ENCODE data around the gene CCDC77. TPM values are rescaled to one million over a fixed set of nuclear protein-coding genes. Genes with fewer than 3 reads are reported as not detected.
"Not testable (repeated sequence)": the region's sequence is repeated elsewhere in the genome, so short reads cannot be mapped to it uniquely, and the experiment has no call there.

CCDC77 gene
- total RNA-seq, 2 experiments from 2014 or later, result 5.3 to 7.8 TPM

DNA sequence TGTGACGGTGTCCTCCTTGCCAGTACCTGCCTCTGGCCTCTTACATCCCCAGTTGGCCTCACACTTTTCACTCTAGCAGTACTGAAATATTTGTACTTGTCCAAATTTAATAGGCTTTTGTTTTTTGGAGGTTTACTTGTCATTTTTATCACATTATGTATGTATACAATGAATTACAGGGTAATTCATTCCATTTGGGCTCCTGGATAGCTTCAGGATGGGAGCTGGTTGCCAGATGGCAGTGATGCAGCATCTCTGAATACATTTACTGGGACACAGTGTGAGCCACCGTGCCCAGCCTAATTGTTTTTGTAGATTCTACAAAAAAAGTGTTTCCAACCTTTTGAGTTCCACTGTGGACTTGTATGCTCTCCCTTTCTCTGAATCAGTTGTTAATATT is 13.4 kb downstream of the CCDC77 start:
- no peak overlapping the region for H3K27ac ChIP-seq (ENCODE audit: low read depth in 1 of 2, low read length in 2 of 2)
- no peaks in the 10 kb centered on the region for H3K27me3 Mint-ChIP-seq
- H3K27me3 ChIP-seq (ENCODE audit: control insufficient read depth in 1 of 2, insufficient read depth in 2 of 2, low read length in 2 of 2), result no peaks in the 10 kb centered on the region
- H3K36me3 Mint-ChIP-seq (ENCODE audit: low read depth), result peaks cover 65% of the 10 kb centered on the region
- no peak for TF ChIP-seq CTCF (IDR thresholded peaks at IDR 0.05)
- DNase-seq (no peak), ATAC-seq (ENCODE audit: poor library complexity) (no peak)
- ChIA-PET CTCF (no interaction called here), POLR2A (no interaction called here)
- intact Hi-C loops (cut with DNase I, micrococcal nuclease), result no loop called here
- H3K4me3 ChIP-seq (ENCODE audit: low read length), result no peak overlapping the region
- no peak overlapping the region for H3K4me3 Mint-ChIP-seq
- H3K36me3 ChIP-seq (ENCODE audit: insufficient read depth, low read length), result peaks cover 34% of the 10 kb centered on the region
- H3K4me1 ChIP-seq (ENCODE audit: insufficient read depth, low read length), result no peaks in the 10 kb centered on the region
- H3K9me3 Mint-ChIP-seq, result no peaks in the 10 kb centered on the region
- no peak overlapping the region for H3K27ac Mint-ChIP-seq
- no peaks in the 10 kb centered on the region for H3K4me1 Mint-ChIP-seq (ENCODE audit: low read depth)
- H3K9me3 ChIP-seq (ENCODE audit: control insufficient read depth in 1 of 2, insufficient read depth in 1 of 2, low read length in 2 of 2), result no peaks in the 10 kb centered on the region

DNA sequence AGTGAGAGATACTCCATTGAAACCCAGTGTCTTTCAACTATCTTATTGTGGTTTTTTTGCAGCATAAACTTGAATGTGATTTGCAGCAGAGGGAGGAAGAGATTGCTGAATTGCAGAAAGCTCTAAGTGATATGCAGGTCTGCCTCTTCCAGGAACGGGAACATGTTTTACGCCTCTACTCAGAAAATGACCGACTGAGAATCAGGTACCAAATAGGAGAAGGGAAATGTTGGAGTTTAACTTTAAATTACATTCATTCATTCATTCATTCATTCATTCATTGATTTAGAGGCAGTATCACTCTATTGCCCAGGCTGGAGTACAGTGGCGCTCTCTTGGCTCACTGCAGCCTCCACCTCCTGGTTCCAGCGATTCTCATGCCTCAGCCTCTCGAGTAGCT is 17.0 kb downstream of the CCDC77 start:
- CTCF ChIA-PET, result no interaction called here
- TF ChIP-seq CTCF (IDR thresholded peaks at IDR 0.05), result no peak

DNA sequence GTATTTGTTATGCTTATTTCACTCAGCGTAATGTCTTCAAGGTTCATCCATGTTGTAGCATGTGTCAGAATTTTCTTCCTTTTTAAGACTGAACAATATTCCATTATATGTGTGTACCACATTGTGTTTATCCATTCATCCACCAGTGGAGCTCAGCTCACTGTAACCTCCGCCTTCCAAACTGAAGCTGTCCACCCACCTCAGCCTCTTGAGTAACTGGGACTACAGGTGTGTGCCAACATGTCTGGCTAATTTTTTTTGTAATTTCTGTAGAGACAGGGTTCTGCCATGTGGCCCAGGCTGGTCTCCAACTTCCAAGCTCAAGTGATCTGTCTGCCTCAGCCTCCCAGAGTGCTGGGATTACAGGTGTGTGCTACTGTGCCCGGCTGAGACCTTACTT is 21.1 kb downstream of the CCDC77 start:
- Mint-ChIP-seq H3K4me1 (ENCODE audit: low read depth) (no peaks in the 10 kb centered on the region), H3K27ac (no peak overlapping the region), H3K27me3 (no peaks in the 10 kb centered on the region), H3K36me3 (ENCODE audit: low read depth) (peaks cover 43% of the 10 kb centered on the region), H3K4me3 (no peak overlapping the region), H3K9me3 (no peaks in the 10 kb centered on the region)
- H3K4me3 ChIP-seq (ENCODE audit: low read length), result no peak overlapping the region
- POLR2A ChIA-PET, result no interaction called here
- no peak overlapping the region for H3K27ac ChIP-seq (ENCODE audit: low read depth in 1 of 2, low read length in 2 of 2)
- no peak for TF ChIP-seq CTCF (IDR thresholded peaks at IDR 0.05)
- H3K9me3 ChIP-seq (ENCODE audit: control insufficient read depth in 1 of 2, insufficient read depth in 1 of 2, low read length in 2 of 2), result no peaks in the 10 kb centered on the region
- H3K4me1 ChIP-seq (ENCODE audit: insufficient read depth, low read length), result no peaks in the 10 kb centered on the region
- ATAC-seq (ENCODE audit: poor library complexity), result no peak
- no peaks in the 10 kb centered on the region for H3K27me3 ChIP-seq (ENCODE audit: control insufficient read depth in 1 of 2, insufficient read depth in 2 of 2, low read length in 2 of 2)
- peaks cover 17% of the 10 kb centered on the region for H3K36me3 ChIP-seq (ENCODE audit: insufficient read depth, low read length)
- no peak for DNase-seq
- CTCF ChIA-PET, result no interaction called here
- intact Hi-C loops (cut with DNase I, micrococcal nuclease), result no loop called here

More for the DNA sequence above, 17.0 kb downstream of the CCDC77 start:
- H3K27ac Mint-ChIP-seq, result no peak overlapping the region
- H3K4me3 Mint-ChIP-seq, result no peak overlapping the region
- Histone ChIP-seq H3K36me3 (ENCODE audit: insufficient read depth, low read length) (peaks cover 24% of the 10 kb centered on the region), H3K27ac (ENCODE audit: low read depth in 1 of 2, low read length in 2 of 2) (no peak overlapping the region), H3K4me3 (ENCODE audit: low read length) (no peak overlapping the region), H3K4me1 (ENCODE audit: insufficient read depth, low read length) (no peaks in the 10 kb centered on the region), H3K27me3 (ENCODE audit: control insufficient read depth in 1 of 2, insufficient read depth in 2 of 2, low read length in 2 of 2) (no peaks in the 10 kb centered on the region), H3K9me3 (ENCODE audit: control insufficient read depth in 1 of 2, insufficient read depth in 1 of 2, low read length in 2 of 2) (no peaks in the 10 kb centered on the region)
- intact Hi-C loops (cut with DNase I, micrococcal nuclease), result no loop called here
- POLR2A ChIA-PET, result interaction anchor here (0.6 kb wide), 1 partner anchor 33 kb away, joined by 3 read pairs; no protein-coding TSS in a partner anchor
- peaks cover 51% of the 10 kb centered on the region for H3K36me3 Mint-ChIP-seq (ENCODE audit: low read depth)
- DNase-seq, result no peak
- ATAC-seq (ENCODE audit: poor library complexity), result no peak
- H3K27me3 Mint-ChIP-seq, result no peaks in the 10 kb centered on the region
- H3K4me1 Mint-ChIP-seq (ENCODE audit: low read depth), result no peaks in the 10 kb centered on the region
- H3K9me3 Mint-ChIP-seq, result no peaks in the 10 kb centered on the region

- intact Hi-C loops (cut with DNase I, micrococcal nuclease); H3K4me1 ChIP-seq (ENCODE audit: insufficient read depth, low read length); H3K9me3 ChIP-seq (ENCODE audit: control insufficient read depth in 1 of 2, insufficient read depth in 1 of 2, low read length in 2 of 2); H3K4me3 Mint-ChIP-seq; H3K27me3 ChIP-seq (ENCODE audit: control insufficient read depth in 1 of 2, insufficient read depth in 2 of 2, low read length in 2 of 2); CTCF ChIA-PET; H3K9me3 Mint-ChIP-seq; DNase-seq; H3K4me3 ChIP-seq (ENCODE audit: low read length); H3K4me1 Mint-ChIP-seq (ENCODE audit: low read depth); H3K27me3 Mint-ChIP-seq; H3K27ac Mint-ChIP-seq; H3K27ac ChIP-seq (ENCODE audit: low read depth in 1 of 2, low read length in 2 of 2); POLR2A ChIA-PET; ATAC-seq (ENCODE audit: poor library complexity): not testable (repeated sequence)
- peaks cover 74% of the 10 kb centered on the region for H3K36me3 Mint-ChIP-seq (ENCODE audit: low read depth)
- peaks cover 33% of the 10 kb centered on the region for H3K36me3 ChIP-seq (ENCODE audit: insufficient read depth, low read length)
Measured at GRCh38 chr12:435737-436136, 34.3 kb downstream of the CCDC77 start.
